GM21528 (cell line): ENCODE data around the gene HYDIN.

Experiments
- ATAC-seq: cut with Tn5 transposase; IDR thresholded peaks from one replicate; pipeline ENCODE4 v1.9.1; 2021; ENCODE audit warnings: mild to moderate bottlenecking, moderate library complexity; ENCODE audit not compliant: unreplicated experiment, low FRiP score

The HYDIN gene

DNA sequence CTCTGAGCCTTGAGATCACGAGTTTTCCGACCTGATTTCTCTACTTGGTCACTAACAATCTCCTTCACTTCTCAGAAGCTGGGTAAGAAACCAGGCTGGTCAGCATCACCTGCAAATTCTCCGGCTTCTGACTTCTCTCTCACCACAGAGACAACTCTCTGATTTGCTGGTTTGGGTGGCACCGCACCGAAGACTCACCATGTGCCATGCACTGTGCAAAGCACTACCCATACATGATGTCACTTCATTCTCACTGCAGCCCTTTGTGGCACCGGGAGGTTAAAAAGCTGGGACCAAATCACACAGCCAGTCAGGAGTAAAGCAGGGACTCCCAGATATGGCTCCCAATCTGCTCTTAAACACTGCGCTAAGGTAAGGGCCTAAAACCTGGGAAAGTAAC is 430.2 kb downstream of the HYDIN start:
- ATAC-seq, result peak; percentile 8

DNA sequence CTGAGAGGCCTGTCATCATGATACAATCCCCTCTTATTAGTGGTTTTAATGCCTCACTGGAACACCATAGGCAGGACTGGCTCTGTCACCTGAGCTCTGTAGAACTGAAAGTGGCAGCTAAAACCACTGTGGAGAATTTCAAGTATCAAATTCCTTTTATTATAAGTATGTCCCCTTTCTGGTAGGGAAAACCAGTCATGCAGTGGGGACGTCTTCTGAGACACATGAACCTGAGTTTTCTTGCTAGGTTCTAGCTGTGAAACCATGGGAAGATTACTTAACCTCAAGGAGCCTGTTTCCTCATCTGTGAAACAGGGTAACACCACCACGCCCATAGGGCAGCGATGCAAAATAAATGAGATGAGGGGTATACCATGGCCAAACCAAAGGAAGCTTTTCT is 434.2 kb downstream of the HYDIN start:
- ATAC-seq, result no peak

DNA sequence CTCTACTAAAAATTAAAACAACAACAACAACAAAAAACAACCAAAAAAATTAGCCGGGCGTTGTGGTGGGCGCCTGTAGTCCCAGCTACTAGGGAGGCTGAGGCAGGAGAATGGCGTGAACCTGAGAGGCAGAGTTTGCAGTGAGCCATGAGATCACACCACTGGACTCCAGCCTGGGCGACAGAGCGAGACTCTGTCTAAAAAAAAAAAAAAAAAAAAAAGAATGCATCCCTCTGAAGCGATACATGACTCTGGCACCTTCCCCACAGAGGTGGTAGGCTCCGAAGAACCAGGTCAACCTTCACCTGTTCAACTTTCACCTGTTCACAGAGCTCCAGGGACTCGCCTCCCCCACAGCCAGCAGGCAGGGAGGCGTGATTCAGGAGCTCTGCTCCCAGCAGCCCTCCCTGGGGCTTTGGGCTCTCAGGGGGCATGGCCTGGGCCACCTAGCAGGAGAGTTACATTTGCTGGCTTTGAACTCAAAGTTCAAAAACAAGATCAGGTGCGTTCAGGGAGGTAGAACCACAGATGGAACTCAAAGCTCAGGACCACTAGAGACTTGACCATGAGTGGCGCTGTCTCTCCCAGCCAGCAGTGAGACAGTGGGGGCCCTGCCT is 435.1 kb downstream of the HYDIN start:
- no peak for ATAC-seq

DNA sequence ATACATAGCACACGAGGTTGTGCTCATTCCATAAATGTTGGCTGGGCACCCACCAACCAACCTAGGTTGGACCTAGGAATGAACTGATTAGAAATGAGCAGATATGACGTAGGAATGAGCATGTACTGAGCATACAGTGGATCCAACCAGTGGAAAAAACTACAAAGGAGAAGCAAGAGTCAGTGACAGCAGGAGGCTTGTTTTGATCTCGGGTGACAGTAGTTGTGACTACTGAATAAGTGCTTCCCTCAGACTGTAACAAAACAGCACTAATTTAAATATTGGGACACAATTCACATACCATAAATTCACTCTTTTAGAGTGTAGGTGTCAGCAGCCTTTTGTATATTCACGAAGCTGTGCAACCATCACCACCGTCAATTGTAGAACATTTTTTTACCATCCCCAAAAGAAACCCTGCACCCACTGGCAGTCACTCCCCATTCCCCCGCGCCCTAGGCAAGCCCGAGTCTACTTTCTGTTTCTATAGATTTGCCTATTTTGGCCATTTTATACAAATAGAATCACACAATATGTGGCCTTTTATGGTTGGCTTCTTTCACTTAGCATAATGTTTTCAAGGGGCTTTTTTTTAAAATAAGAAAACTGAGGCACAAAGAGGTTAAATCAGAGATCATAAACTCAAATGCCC is 436.5 kb downstream of the HYDIN start:
- ATAC-seq, result no peak

DNA sequence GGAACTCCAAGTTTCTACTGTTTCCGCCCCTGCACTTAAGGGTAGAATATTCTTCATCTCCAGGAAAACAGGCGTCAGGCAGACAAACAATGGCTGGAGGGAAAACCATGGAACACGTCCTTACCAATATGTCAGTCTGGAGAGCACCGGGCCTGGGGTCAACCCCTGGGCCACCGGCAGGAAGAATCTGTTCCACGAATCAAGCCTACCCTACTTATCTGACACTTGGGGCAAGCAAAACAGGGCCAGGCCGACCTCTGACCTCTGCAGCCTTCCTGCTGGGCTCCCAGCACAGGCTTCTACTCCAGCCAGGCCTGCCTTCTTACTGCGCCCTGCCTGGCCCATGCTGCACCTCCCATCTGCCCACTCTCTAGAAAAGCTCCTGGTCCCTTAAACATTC is 439.7 kb downstream of the HYDIN start:
- ATAC-seq, result no peak

DNA sequence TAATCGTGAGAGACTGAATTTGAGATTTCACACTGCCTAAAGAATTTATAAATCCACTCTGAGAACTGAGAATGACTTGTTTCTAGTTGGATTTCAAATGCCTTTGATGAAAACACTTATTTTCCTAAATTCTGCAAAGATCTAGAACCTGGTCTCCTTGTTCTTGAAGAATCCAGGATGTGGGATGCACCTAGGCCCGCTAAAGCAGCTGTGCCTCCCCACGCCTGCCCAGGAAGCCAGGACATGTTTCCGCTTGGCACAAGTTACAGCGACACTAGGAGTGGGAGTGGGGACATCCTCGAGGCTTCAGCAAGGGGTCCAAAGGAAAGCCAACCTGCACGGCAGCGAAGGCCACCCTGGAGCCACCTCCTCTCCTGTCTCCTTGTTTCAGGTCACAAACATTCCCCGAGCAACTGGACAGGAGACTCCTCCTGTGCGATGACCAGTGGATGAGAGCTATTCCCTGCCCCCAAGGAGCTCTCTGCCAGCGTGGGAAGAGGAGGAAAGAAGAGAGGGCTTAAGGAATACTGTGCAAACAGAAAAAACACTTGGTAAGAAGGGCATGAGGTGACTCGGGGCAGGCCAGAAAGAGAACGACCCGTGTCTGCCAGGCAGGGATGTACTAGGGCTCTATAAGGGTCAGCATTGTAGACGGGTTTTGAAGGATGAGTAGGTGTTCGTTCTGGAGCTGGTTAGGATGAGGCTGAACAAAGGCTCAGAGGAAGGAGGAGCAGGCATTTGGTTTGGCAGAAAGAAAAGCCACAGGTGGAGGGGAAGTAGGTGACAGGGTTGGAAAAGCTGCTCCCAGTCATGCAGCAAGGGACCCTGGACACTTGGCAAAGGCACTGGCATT is 440.7 kb downstream of the HYDIN start:
- ATAC-seq, result no peak

DNA sequence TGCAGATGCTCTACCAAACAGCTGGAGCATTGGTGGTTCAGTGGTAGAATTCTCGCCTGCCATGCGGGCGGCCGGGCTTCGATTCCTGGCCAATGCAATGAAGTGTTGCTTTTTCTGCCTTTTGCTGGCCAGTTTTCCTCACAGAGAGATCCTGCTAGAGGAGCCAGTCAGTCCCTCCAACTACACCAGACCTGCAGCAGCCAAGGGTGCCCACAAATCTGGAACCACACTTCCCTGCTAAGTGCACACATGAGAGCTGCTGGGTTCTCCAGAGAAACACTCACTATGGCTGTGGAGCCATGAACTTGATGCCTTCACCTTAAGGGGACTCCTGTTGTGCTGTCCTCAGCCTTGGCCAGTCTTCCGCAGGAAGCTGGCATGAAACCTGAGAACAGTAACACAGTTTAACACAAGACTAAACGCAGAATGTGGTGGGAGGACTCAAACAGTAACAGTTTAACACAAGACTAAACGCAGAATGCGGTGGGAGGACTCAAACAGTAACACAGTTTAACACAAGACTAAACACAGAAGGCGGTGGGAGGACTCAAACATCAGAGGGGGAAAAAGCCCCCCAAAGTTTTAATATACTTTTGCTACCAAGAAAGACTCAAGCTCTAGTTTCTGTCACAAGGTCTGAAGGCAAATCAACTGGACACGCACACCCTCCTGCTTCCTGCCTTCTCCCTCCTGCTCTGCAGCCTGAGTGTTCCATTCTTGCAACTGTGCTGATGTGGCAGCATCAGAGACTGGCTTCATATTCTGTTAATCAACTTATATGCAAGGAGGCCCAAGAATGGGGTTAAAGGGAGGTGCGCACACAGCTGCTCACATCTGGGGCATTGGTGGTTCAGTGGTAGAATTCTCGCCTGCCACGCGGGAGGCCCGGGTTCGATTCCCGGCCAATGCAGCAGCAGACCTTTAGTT is 441.6 kb downstream of the HYDIN start:
- no peak for ATAC-seq

DNA sequence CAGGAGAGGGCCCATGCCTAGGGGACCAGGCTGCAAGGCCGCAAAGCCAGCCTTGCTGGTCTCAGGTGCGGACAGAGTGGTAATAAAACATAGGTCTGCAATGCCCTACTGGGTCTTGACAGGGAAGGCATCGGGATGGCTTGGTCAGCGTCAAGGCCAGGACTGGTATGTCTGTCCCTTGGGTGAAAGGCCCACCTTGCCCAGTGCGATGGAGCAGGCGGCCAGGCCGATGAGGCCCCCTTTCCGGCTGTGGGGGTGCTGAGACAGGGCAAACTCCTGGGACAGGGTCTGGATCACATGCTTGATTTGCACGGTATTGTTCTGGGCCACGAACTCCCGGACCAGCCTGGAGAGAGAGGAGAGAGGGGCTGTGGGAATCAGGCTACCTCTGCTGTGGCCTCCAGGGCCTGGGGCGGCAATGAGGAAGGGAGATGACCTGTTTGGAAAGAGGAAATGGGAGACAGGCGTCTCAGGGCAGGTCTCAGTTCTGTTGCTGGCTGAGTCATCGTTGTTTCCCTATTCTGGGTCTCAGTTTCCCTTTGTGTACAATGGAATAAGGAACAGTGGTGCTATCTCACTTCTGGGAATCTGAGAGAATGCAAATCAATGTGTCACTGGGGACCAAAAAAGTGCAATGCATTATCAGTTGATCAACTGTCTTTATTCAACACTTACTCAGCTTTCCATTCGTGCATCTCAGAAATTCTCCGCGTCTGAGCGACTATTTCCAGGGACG is 444.3 kb downstream of the HYDIN start:
- ATAC-seq, result no peak

DNA sequence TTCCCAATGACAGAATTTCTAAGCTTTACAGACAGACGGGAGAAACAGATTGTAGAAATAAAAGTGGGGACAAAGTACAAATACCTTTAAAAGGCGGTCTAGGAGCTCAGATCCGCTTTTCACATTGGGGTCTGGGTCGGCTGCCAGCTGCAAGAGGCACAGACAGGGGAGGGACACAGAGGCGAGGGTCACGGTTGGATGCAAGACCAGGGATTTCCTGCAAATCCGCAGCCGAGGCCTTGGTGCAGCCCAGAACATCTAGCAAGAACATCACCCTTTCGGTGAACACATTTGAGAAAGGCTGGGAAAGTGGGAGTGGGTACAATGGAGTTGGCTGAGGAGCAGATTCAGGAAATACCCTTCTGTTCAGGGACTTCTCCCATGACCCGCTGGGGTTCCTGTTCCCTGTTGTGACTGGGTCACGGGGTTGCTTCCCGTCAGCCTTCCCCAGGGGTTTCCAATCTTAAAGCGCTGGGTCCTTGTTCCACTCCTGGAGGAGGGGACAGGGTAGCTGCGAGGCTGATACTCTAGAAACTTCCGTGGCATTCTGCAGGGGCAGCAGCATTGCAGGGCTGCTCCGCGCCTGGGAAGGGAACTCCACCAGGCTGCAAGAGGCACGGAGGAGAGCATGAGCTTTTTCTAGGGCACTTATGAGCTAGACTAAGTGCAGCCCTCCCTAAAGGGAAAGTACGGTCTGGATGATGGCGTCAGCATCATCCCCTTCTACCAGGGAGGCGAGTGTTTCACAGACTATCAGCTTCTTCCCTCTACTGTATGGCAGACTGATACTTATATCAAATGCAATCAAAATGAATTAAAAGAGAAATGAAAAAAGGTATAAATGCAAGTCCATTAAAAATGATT is 445.6 kb downstream of the HYDIN start:
- ATAC-seq, result no peak

DNA sequence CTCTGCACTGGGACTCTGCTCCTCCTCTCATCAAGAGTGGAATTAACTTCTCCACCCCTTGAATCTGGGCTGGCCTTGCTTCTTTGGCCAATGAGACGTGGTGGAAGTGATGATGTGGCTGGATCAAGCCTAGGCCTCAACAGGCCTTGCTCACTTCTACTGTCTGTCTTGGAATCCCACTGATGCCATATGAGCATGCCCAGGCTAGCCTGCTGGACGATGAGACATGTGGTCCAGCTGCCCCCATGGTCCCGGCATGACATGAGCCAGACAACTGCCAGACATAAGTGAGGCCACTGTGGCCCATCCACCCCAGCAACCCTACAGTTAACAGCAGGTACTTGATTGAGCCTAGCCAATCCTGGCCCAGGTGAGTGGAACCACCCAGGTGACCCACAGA is 448.3 kb downstream of the HYDIN start:
- no peak for ATAC-seq

DNA sequence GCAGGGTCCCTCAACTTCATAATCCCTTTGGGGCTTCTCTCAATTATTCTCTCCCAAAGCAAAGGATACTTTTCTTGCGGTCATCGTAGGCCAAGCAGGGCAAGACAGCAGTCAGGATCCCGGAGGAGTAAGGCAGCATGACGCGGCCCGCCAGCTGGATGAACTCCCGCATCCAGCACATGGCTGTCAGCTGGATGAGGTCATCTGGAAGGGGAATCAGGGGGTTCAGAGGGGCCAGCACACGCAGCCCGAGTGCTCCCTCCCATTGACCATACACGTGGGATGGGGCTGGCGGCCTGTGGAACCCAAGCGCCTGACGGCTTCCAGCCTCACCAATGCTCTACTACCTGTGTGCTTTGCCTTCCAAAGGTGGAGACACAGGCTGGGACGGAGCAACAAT is 448.7 kb downstream of the HYDIN start:
- no peak for ATAC-seq

DNA sequence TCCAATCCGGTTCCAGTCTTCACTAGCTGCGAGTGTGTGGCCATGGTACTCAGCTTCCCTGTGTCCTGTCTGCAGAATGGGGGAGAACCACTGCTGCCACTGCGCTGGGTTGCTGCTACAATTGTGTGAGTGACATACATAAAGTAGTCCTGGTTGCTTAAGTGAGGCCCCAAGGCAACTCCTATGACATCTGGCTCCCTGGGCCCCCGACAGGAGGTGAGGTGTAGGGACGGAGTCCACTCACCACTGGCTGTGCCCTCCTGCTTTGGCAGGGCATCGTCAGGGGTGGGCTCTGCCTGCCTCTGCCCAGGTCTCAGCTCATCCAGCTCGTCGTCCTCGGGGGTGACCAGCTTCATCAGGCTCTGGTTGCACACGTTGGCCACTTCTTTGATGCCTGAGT is 450.0 kb downstream of the HYDIN start:
- no peak for ATAC-seq

DNA sequence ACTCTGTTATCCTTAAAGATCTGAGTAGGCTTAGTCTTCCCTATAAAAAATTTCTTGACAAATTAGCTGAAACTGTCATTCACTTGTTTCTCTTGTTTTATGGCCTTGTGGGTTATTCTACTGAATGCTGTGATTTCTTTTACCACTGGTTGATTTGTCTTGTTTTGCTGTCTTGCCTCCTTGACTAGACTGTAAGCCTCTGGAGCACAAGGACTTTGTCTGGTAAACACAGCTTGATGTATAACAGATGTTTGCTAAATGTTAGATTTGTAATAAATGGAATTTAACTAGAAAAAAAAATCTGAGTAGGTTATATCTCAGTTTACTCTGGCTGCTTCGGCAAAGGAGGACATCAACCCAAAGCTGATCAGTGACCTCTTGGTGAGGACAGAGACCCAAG is 451.2 kb downstream of the HYDIN start:
- no peak for ATAC-seq

DNA sequence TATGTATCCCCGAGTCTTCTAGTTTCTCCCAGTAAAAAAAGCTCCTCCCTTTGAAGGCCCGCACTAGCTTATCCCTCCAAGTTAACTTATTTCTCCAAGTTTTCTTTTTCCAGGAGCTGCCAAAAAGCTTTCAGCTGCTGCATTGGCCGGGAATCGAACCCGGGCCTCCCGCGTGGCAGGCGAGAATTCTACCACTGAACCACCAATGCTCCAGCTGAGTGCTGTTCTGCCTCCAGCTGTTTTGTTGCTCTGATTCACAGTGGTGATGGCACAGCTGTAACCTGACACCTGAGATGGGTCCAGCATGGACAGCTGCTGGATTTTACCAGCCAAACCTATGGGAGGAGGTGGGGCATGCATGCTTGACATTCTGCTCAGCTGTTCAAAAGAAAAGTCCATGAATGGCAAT is 451.6 kb downstream of the HYDIN start:
- ATAC-seq, result no peak

DNA sequence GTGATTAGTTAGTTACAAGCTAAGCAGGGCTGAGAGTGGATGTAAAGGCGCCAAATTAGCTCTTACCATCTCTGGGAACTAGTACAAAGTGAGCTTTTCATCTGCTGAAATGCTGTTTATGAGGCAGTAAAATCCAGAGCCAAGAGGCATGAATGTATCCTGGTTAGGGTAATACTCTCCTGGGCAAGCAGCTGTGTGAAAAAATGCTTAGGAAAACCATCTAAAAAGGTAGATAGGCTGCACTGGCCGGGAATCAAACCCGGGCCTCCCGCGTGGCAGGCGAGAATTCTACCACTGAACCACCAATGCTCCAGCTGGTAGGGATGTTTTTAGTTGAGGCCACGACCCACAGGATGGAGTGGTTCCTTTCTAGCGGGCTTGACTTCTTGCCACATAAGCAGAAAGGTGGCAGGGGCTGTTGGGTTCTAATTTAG is 452.5 kb downstream of the HYDIN start:
- no peak for ATAC-seq

DNA sequence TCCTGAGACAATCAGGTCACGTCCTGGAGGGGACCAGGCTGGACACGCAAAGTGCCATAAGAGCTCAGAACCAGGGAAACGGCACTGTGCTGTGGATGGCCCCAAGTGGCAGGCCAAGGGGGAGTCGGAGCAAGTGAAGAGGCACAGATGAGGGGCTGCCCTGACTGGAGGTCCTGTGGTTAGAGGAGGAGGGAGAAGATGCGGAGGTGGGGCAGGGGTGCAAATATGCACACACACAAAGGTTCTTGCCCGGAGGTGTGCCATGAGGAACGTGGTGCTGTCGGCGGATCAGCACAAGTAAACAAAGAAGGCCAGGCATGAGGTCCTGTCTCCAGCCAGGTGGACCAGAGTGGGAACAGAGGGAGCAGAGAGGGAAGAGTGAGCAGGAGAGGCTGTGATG is 453.0 kb downstream of the HYDIN start:
- ATAC-seq, result no peak

DNA sequence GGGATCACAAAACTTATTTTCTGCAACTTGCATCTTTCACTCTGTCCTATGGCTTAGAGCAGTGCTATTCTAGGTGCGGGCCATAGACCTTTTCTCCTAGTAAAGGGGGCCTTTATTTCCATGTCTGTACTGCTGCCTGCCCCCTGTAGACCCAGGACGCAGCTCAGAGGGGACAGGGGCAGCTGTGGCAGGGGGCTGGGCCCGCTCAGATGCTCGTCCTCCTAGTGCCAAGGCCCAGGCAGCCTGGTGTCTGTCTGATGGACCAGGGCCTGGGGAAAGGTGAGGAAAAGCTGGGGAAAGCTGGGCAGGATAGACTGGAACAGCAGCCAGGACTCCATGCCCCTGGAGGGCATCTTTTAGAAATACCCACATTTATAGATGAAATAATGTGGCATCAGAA is 455.1 kb downstream of the HYDIN start:
- ATAC-seq, result no peak

DNA sequence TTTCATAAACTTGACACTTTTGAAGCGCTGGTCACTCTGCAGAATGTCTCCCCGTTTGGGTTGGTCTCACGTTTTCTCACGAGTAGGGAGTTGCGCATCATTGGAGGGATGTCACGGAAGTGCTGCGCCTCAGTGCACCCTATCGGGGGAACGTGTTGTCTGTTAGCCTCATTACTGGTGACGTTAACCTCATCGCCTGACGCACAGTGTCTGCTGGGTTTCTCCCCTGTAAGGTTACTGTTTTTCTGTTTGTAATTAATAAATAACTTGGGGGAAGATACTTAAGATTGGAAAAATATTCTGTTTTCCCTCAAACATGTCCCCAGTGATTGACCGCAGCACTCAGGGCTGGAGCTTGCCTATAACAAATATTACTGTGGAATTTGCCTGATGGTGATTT is 456.3 kb downstream of the HYDIN start:
- ATAC-seq, result no peak

DNA sequence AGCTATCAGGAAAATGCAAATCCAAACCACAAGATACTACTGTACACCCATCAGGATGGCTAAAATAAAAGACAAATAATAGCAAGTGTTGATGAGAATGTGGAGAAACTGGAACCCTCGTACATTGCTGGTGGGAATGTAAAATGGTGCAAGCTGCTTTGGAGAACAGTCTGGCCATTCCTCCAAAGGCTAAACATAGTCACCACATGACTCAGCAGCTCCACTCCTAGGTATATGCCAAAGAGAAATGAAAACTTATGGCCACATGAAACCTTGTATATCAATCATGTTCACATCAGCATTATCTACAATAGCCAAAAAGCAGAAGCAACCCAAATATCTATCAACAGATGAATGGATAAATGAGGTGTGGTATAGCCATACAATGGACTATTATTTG is 458.0 kb downstream of the HYDIN start:
- no peak for ATAC-seq
